Measurements from ENCODE around the gene ZEB2. TPM values are rescaled to one million over a fixed set of nuclear protein-coding genes. Genes with fewer than 3 reads are reported as not detected.

Gene ZEB2
- total RNA-seq, 1 experiment from 2014 or later = 1.2 TPM

GRCh38 chr2:144383571-144384100 is 136.3 kb downstream of the ZEB2 start:
- no peaks in the 10 kb centered on the region for H3K79me2 ChIP-seq (ENCODE audit: insufficient read depth, low read length)
- no peak overlapping the region for H2BK20ac ChIP-seq (ENCODE audit: low read depth, low read length, poor library complexity, severe bottlenecking)
- no peak for DNase-seq
- H3K4me2 ChIP-seq (ENCODE audit: insufficient read depth, insufficient read length, low read length) = no peak overlapping the region
- H3K9me3 ChIP-seq (ENCODE audit: control insufficient read depth, low read depth, low read length) = no peaks in the 10 kb centered on the region
- no peaks in the 10 kb centered on the region for H3K79me1 ChIP-seq (ENCODE audit: insufficient read depth, low read depth, low read length, poor library complexity, severe bottlenecking)
- no peak overlapping the region for H3K4ac ChIP-seq (ENCODE audit: low read depth, low read length)
- no peak for TF ChIP-seq CTCF (conservative IDR thresholded peaks at IDR 0.05)
- no peaks in the 10 kb centered on the region for H3K27me3 ChIP-seq (ENCODE audit: insufficient read depth, low read length)
- H2AK5ac ChIP-seq (ENCODE audit: insufficient read length, low read length) = no peak overlapping the region
- H3K4me1 ChIP-seq (ENCODE audit: insufficient read depth, low read length) = no peaks in the 10 kb centered on the region
- no peak overlapping the region for H3K18ac ChIP-seq (ENCODE audit: insufficient read length, low read depth, low read length)
- no peak overlapping the region for H4K5ac ChIP-seq (ENCODE audit: insufficient read length, low read depth, low read length)
- Mint-ChIP-seq H3K27me3 (ENCODE audit: low read depth) (peaks cover 3% of the 10 kb centered on the region), H3K36me3 (ENCODE audit: insufficient read depth in 1 of 3, low read depth in 3 of 3) (no peaks in the 10 kb centered on the region), H3K4me3 (no peak overlapping the region), H3K9me3 (no peaks in the 10 kb centered on the region), H3K27ac (no peak overlapping the region), H3K4me1 (peaks cover 5% of the 10 kb centered on the region in 2 experiments; a peak in 3 of 4 replicates)
- H2BK15ac ChIP-seq (ENCODE audit: low read depth, low read length) = no peak overlapping the region
- H3K9ac ChIP-seq (ENCODE audit: extremely low read depth, insufficient read length, low read length) = no peak overlapping the region
- no peak overlapping the region for H2BK5ac ChIP-seq (ENCODE audit: insufficient read length, low read length)
- no peak overlapping the region for H3K14ac ChIP-seq (ENCODE audit: insufficient read depth, low read length)
- H2BK12ac ChIP-seq (ENCODE audit: insufficient read length, low read depth, low read length) = no peak overlapping the region
- no CpG with 5 or more reads among the region's 4 CpGs for WGBS (ENCODE audit: extremely low coverage, insufficient read length, low lambda C conversion rate)
- H4K91ac ChIP-seq (ENCODE audit: insufficient read length, low read depth, low read length) = no peak overlapping the region
- H3K27ac ChIP-seq (ENCODE audit: insufficient read length, low read depth, low read length) = no peak overlapping the region
- H4K8ac ChIP-seq (replicated peaks; ENCODE audit: insufficient read length, low read depth, low read length) = no peak overlapping the region
- H3K23ac ChIP-seq (ENCODE audit: insufficient read length, low read depth, low read length) = no peak overlapping the region
- no peak overlapping the region for H2BK120ac ChIP-seq (ENCODE audit: low read depth, low read length, poor library complexity, severe bottlenecking)
- H2AFZ ChIP-seq (ENCODE audit: low read length) = no peak overlapping the region
- no peaks in the 10 kb centered on the region for H4K20me1 ChIP-seq (ENCODE audit: control insufficient read depth, insufficient read depth, insufficient read length)
- no peak overlapping the region for H3K56ac ChIP-seq (ENCODE audit: insufficient read length, low read depth, low read length)
- no peak overlapping the region for H3T11ph ChIP-seq (ENCODE audit: low read length)
- H3K23me2 ChIP-seq (ENCODE audit: insufficient read length, low read depth, low read length, poor library complexity, severe bottlenecking) = no peaks in the 10 kb centered on the region

Data from H9 (cell line).